ENCODE measurements around the gene LRRC14B.
"Not testable (repeated sequence)": the region's sequence is repeated elsewhere in the genome, so short reads cannot be mapped to it uniquely, and the experiment has no call there.

Gene LRRC14B

DNA sequence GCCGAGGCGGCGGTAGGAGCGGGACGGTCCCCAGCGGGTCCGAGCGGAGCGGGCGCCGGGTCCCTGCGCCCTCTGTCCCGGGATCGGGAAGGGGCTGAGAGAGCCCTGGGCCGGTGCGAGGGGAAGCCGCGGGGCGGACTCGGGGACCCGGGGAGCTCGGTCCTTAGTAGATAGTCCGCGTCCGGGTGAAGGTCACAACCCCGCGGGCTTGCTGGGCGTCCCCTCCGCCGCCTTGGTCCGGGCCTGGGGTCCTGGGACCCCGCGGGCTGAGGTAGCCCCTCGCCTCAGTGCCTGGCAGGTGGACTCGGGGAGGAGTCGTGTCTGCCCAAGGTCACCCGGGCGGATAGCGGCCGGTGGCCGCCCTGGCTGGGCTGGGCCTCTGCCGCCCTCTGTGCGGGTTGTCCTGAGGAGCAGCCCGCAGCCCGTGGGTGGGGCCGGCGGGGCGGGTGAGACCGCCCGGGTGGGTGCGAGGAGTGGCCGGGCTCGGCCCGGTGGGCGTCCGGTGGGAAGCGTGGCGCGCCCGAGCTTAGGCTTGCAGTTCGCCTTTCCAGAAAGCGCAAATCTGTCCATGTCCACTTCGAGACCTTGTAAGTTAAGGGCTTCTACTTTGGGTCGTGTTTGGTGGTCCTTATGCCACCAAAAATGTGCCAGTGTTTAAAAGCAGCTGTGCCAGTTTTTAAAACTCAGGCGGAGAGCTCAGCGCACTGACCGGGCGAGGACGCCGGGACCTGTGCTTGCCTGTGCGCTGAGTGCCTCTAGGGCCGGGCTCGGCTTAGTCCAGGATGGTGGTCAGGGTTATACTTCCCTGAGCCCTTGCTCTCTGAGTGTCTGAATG, 27.4 kb downstream of the LRRC14B start:
- peak overlapping the region; percentile 78 to 87 for H3K4me3 ChIP-seq (ENCODE audit: low read length in 2 of 2)
- H3K4me1 ChIP-seq (ENCODE audit: control insufficient read depth in 2 of 2, insufficient read depth in 2 of 2, low read length in 2 of 2), result peaks cover 7 to 8% of the 10 kb centered on the region in 2 donors
- H3K9ac ChIP-seq (ENCODE audit: low read depth in 1 of 2, low read length in 2 of 2), result peak overlapping the region; percentile 72 to 95
- no peaks in the 10 kb centered on the region for H3K9me3 ChIP-seq (ENCODE audit: control insufficient read depth in 2 of 2, low read length in 2 of 2)
- H3K27me3 ChIP-seq (ENCODE audit: control insufficient read depth in 2 of 2, insufficient read depth in 2 of 2, low read length in 2 of 2), result no peaks in the 10 kb centered on the region
- H3K36me3 ChIP-seq (ENCODE audit: control insufficient read depth in 2 of 2, insufficient read depth in 2 of 2, low read length in 2 of 2), result peaks cover under 1 to 6% of the 10 kb centered on the region in 2 donors
- peak overlapping the region; percentile 84 to 87 for H3K27ac ChIP-seq (ENCODE audit: low read depth in 2 of 2, low read length in 2 of 2)

DNA sequence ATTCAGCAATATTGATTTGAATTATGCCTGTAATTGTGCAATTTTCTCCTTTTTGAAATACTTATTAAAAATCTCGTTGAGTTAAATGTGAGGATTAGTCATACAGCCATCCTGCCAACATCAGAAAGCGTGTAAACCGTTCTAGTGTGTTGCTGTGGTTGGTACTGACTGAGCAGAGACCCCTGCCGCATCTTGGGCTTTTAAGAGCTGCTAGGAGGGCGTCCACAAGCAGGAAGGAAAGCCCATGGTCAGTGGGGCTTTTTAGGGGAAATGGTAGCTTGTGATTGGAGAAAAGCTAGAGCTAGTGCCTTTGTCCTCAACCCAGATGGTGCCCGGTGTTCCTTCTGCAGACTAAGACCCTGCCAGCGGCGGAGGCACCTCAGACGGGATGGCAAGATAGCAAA, 28.2 kb downstream of the LRRC14B start:
- Histone ChIP-seq H3K4me1 (ENCODE audit: control insufficient read depth in 2 of 2, insufficient read depth in 2 of 2, low read length in 2 of 2) (peaks cover 7 to 8% of the 10 kb centered on the region in 2 donors), H3K9me3 (ENCODE audit: control insufficient read depth in 2 of 2, low read length in 2 of 2) (no peaks in the 10 kb centered on the region), H3K4me3 (ENCODE audit: low read length in 2 of 2) (peak overlapping the region; percentile 78 to 87), H3K36me3 (ENCODE audit: control insufficient read depth in 2 of 2, insufficient read depth in 2 of 2, low read length in 2 of 2) (peaks cover 7 to 12% of the 10 kb centered on the region in 2 donors), H3K27me3 (ENCODE audit: control insufficient read depth in 2 of 2, insufficient read depth in 2 of 2, low read length in 2 of 2) (no peaks in the 10 kb centered on the region), H3K9ac (ENCODE audit: low read depth in 1 of 2, low read length in 2 of 2) (peak overlapping the region; percentile 82 to 95), H3K27ac (ENCODE audit: low read depth in 2 of 2, low read length in 2 of 2) (peak overlapping the region; percentile 84 to 87)

DNA sequence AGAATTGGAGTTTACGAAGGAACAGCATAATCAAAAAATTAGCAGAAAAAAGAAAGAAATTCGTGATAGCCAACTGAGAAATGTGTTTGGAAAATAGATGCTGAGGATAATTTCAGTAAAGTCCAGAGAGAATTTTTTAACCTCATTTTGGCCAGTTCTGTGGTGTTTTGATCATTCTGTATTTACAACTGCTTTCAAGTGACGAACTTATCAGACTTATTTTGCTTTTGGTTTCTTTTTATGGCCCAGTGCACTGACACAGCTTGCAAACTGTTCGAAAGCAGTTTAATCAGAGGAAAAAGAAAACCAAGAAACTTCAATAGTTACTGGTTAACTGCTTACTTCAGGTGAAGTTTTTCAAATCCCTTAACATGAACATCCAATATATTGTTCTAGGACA, 28.7 kb downstream of the LRRC14B start:
- H3K4me1 ChIP-seq (ENCODE audit: control insufficient read depth in 2 of 2, insufficient read depth in 2 of 2, low read length in 2 of 2), result peaks cover 7 to 8% of the 10 kb centered on the region in 2 donors
- peaks cover 12 to 18% of the 10 kb centered on the region in 2 donors for H3K36me3 ChIP-seq (ENCODE audit: control insufficient read depth in 2 of 2, insufficient read depth in 2 of 2, low read length in 2 of 2)
- no peaks in the 10 kb centered on the region for H3K27me3 ChIP-seq (ENCODE audit: control insufficient read depth in 2 of 2, insufficient read depth in 2 of 2, low read length in 2 of 2)
- no peaks in the 10 kb centered on the region for H3K9me3 ChIP-seq (ENCODE audit: control insufficient read depth in 2 of 2, low read length in 2 of 2)
- peak overlapping the region; percentile 84 to 87 for H3K27ac ChIP-seq (ENCODE audit: low read depth in 2 of 2, low read length in 2 of 2)
- peak overlapping the region; percentile 82 to 95 for H3K9ac ChIP-seq (ENCODE audit: low read depth in 1 of 2, low read length in 2 of 2)
- H3K4me3 ChIP-seq (ENCODE audit: low read length in 2 of 2), result peak overlapping the region; percentile 78 to 87

DNA sequence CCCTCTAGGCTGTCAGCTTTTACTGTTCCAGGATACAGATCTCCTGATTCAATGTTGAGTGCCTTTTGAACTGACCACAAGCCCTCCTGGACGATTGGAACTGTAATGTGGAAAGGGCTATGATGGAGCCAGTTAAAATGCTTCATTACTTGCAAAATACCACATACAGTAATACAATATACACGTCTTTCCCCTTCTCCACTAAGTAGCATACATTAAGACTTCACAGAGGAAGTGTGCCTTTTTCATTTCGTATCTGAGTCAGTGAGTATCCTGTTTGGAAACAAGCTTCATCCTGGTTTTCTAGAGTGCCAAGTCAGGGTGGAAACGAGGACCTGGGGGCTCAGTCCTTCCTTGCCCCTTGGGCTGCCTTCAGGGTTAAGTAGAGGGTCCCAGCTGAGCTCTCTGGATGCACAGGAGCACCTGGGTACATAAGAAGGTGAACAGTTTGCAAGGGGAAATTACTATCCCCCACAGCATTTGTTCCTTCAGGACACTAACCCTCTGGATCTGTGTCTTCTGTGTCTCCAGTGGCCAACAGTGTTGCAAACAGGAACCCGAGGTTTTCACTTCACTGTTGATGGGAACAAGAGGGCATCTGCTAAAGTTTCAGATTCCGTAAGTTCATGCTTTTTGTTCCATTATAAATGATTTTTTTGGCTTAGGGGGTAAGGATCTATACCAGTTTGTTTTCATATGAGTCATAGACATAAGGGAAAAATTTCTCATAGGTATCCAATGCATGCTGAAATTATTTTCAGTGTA, 31.8 kb downstream of the LRRC14B start:
- H3K36me3 ChIP-seq (ENCODE audit: control insufficient read depth in 2 of 2, insufficient read depth in 2 of 2, low read length in 2 of 2), result peaks cover 32 to 36% of the 10 kb centered on the region in 2 donors
- H3K27ac ChIP-seq (ENCODE audit: low read depth in 2 of 2, low read length in 2 of 2); H3K9me3 ChIP-seq (ENCODE audit: control insufficient read depth in 2 of 2, low read length in 2 of 2); H3K4me1 ChIP-seq (ENCODE audit: control insufficient read depth in 2 of 2, insufficient read depth in 2 of 2, low read length in 2 of 2); H3K27me3 ChIP-seq (ENCODE audit: control insufficient read depth in 2 of 2, insufficient read depth in 2 of 2, low read length in 2 of 2); H3K4me3 ChIP-seq (ENCODE audit: low read length in 2 of 2); H3K9ac ChIP-seq (ENCODE audit: low read depth in 1 of 2, low read length in 2 of 2): not testable (repeated sequence)

DNA sequence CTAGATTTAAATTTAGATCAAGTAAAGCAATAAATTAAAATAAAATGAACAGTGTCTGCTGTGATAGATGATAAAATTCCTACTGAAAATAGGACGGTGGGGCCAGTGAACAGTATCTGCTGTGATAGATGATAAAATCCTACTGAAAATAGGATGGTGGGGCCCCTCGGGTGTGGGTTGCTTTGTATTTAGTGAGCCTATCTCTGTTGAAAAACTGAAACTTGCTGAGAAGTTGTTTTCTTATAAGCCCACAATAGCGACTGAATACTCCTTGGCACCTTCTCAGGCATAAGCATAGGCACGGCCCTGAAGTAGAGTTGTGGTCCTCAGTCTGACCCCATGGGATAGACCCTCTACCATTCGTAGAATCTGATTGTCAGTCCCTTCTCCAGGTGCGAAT, 32.5 kb downstream of the LRRC14B start:
- peaks cover 7% of the 10 kb centered on the region in 2 donors for H3K4me1 ChIP-seq (ENCODE audit: control insufficient read depth in 2 of 2, insufficient read depth in 2 of 2, low read length in 2 of 2)
- no peaks in the 10 kb centered on the region for H3K27me3 ChIP-seq (ENCODE audit: control insufficient read depth in 2 of 2, insufficient read depth in 2 of 2, low read length in 2 of 2)
- H3K4me3 ChIP-seq (ENCODE audit: low read length in 2 of 2), result no peak overlapping the region

DNA sequence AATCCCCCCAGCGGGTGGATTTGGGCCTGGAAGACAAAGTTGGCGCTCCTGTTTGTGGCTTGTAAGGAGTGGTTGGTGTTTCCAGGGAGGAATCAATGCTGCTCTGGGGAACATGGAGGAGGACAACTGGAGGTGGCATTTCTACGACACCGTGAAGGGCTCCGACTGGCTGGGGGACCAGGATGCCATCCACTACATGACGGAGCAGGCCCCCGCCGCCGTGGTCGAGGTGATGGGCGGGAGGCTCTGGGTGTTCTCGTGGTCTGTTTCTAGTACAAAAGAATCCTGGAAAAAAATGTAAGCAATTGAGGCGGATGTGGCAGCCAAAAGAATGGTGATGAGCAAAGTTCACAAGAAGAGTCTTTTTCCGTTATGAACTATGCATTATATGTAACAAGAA, 34.0 kb downstream of the LRRC14B start:
- no peak overlapping the region for H3K4me3 ChIP-seq (ENCODE audit: low read length in 2 of 2)
- peaks cover 0 to 2% of the 10 kb centered on the region in 2 donors for H3K4me1 ChIP-seq (ENCODE audit: control insufficient read depth in 2 of 2, insufficient read depth in 2 of 2, low read length in 2 of 2)
- H3K9me3 ChIP-seq (ENCODE audit: control insufficient read depth in 2 of 2, low read length in 2 of 2), result no peaks in the 10 kb centered on the region
- H3K36me3 ChIP-seq (ENCODE audit: control insufficient read depth in 2 of 2, insufficient read depth in 2 of 2, low read length in 2 of 2), result peaks cover 49 to 54% of the 10 kb centered on the region in 2 donors
- H3K27me3 ChIP-seq (ENCODE audit: control insufficient read depth in 2 of 2, insufficient read depth in 2 of 2, low read length in 2 of 2), result no peaks in the 10 kb centered on the region
- H3K27ac ChIP-seq (ENCODE audit: low read depth in 2 of 2, low read length in 2 of 2), result no peak overlapping the region
- H3K9ac ChIP-seq (ENCODE audit: low read depth in 1 of 2, low read length in 2 of 2), result no peak overlapping the region

More for the DNA sequence above, 32.5 kb downstream of the LRRC14B start:
- no peak overlapping the region for H3K27ac ChIP-seq (ENCODE audit: low read depth in 2 of 2, low read length in 2 of 2)
- no peak overlapping the region for H3K9ac ChIP-seq (ENCODE audit: low read depth in 1 of 2, low read length in 2 of 2)
- no peaks in the 10 kb centered on the region for H3K9me3 ChIP-seq (ENCODE audit: control insufficient read depth in 2 of 2, low read length in 2 of 2)
- peaks cover 37 to 41% of the 10 kb centered on the region in 2 donors for H3K36me3 ChIP-seq (ENCODE audit: control insufficient read depth in 2 of 2, insufficient read depth in 2 of 2, low read length in 2 of 2)

DNA sequence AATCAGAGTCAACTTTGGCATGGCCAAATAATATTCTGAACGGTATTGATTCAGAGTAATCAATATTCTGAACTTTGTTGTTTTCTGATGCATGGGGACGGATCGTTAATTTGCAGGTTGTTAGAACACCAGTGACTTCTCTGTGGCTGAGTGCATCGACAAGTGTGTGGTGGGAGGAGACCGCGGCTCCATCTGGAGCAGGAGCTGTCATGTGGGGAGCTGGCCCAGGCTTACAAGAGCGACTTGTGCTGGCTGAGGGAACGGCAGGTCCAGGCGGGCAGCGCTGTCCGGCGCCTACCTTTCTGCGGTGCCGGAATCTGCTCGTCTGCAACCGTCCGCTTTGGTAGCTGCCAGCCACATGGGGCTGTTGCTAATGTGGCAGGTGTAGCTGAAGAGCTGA, 36.1 kb downstream of the LRRC14B start:
- not testable (repeated sequence) for H3K9me3 ChIP-seq (ENCODE audit: control insufficient read depth in 2 of 2, low read length in 2 of 2); H3K9ac ChIP-seq (ENCODE audit: low read depth in 1 of 2, low read length in 2 of 2); H3K27me3 ChIP-seq (ENCODE audit: control insufficient read depth in 2 of 2, insufficient read depth in 2 of 2, low read length in 2 of 2); H3K4me1 ChIP-seq (ENCODE audit: control insufficient read depth in 2 of 2, insufficient read depth in 2 of 2, low read length in 2 of 2); H3K27ac ChIP-seq (ENCODE audit: low read depth in 2 of 2, low read length in 2 of 2); H3K4me3 ChIP-seq (ENCODE audit: low read length in 2 of 2)
- H3K36me3 ChIP-seq (ENCODE audit: control insufficient read depth in 2 of 2, insufficient read depth in 2 of 2, low read length in 2 of 2), result peaks cover 62 to 68% of the 10 kb centered on the region in 2 donors

DNA sequence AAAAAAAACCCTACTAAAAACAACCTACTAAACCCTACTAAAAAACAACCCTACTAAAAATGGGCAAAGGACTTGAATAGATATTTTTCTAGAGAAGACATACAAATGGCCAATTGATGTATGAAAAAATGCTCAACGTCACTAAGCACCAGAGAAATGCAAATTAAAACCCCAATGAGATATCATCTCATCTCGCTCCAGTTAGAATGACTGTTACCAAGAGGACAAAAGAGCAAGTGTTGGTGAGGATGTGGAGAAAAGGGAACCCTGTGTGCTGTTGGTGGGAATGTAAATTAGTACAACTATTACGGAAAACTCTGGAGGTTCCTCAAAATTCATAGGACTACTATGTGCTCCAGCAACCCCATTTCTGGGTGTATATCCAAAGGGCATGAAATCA, 37.6 kb downstream of the LRRC14B start:
- H3K4me1 ChIP-seq (ENCODE audit: control insufficient read depth in 2 of 2, insufficient read depth in 2 of 2, low read length in 2 of 2), result no peaks in the 10 kb centered on the region
- no peak overlapping the region for H3K27ac ChIP-seq (ENCODE audit: low read depth in 2 of 2, low read length in 2 of 2)
- H3K4me3 ChIP-seq (ENCODE audit: low read length in 2 of 2), result no peak overlapping the region
- H3K36me3 ChIP-seq (ENCODE audit: control insufficient read depth in 2 of 2, insufficient read depth in 2 of 2, low read length in 2 of 2), result peaks cover 66 to 71% of the 10 kb centered on the region in 2 donors
- no peaks in the 10 kb centered on the region for H3K9me3 ChIP-seq (ENCODE audit: control insufficient read depth in 2 of 2, low read length in 2 of 2)
- H3K9ac ChIP-seq (ENCODE audit: low read depth in 1 of 2, low read length in 2 of 2), result no peak overlapping the region
- no peaks in the 10 kb centered on the region for H3K27me3 ChIP-seq (ENCODE audit: control insufficient read depth in 2 of 2, insufficient read depth in 2 of 2, low read length in 2 of 2)

DNA sequence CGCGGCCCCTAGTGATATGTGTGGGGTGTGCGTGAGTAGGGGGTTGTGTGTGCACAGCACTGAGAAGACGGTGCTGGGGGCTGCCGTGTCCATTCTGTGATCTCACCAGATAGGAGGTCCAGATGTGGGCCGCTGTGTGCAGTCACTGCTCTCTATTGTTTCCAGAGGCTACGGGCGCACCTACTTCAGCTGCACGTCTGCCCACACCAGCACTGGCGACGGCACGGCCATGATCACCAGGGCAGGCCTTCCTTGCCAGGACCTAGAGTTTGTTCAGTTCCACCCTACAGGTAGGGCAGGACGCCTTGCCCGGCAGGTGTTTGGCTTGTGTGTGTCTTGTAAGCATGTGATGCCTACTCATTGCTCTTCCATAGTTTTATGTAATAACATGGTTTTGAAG, 39.4 kb downstream of the LRRC14B start:
- Histone ChIP-seq H3K27me3 (ENCODE audit: control insufficient read depth in 2 of 2, insufficient read depth in 2 of 2, low read length in 2 of 2) (no peaks in the 10 kb centered on the region), H3K27ac (ENCODE audit: low read depth in 2 of 2, low read length in 2 of 2) (no peak overlapping the region), H3K4me1 (ENCODE audit: control insufficient read depth in 2 of 2, insufficient read depth in 2 of 2, low read length in 2 of 2) (no peaks in the 10 kb centered on the region), H3K9ac (ENCODE audit: low read depth in 1 of 2, low read length in 2 of 2) (no peak overlapping the region), H3K9me3 (ENCODE audit: control insufficient read depth in 2 of 2, low read length in 2 of 2) (no peaks in the 10 kb centered on the region), H3K36me3 (ENCODE audit: control insufficient read depth in 2 of 2, insufficient read depth in 2 of 2, low read length in 2 of 2) (peaks cover 62 to 68% of the 10 kb centered on the region in 2 donors), H3K4me3 (ENCODE audit: low read length in 2 of 2) (no peak overlapping the region)

DNA sequence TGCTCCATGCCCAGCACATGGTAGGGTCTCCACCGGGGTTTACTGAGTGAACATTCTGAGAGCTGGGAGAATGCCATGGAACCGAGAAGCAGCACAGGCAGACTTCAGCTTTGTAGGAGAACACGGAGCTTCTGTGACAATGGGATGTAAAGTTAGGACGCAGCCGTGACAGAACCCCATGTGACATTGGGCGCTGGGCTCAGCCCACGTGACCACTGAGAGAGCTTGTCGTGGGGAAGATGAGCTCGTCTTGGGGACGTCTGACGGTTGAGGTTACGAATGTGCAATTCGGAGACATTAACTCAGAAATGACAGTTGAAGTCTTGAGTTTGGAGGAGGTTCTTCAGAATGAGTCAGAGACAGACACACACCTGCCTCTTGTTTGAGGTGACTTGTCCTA, 40.4 kb downstream of the LRRC14B start:
- Histone ChIP-seq H3K4me3 (ENCODE audit: low read length in 2 of 2) (no peak overlapping the region), H3K4me1 (ENCODE audit: control insufficient read depth in 2 of 2, insufficient read depth in 2 of 2, low read length in 2 of 2) (no peaks in the 10 kb centered on the region), H3K36me3 (ENCODE audit: control insufficient read depth in 2 of 2, insufficient read depth in 2 of 2, low read length in 2 of 2) (peaks cover 60 to 61% of the 10 kb centered on the region in 2 donors), H3K9ac (ENCODE audit: low read depth in 1 of 2, low read length in 2 of 2) (no peak overlapping the region), H3K27ac (ENCODE audit: low read depth in 2 of 2, low read length in 2 of 2) (no peak overlapping the region), H3K27me3 (ENCODE audit: control insufficient read depth in 2 of 2, insufficient read depth in 2 of 2, low read length in 2 of 2) (no peaks in the 10 kb centered on the region), H3K9me3 (ENCODE audit: control insufficient read depth in 2 of 2, low read length in 2 of 2) (no peaks in the 10 kb centered on the region)
